Right renal pelvis (tissue), 4 donors: Measurements from ENCODE around the gene IFT81. TPM values are rescaled to one million over a fixed set of nuclear protein-coding genes. Genes with fewer than 3 reads are reported as not detected.
"Not testable (repeated sequence)": the region's sequence is repeated elsewhere in the genome, so short reads cannot be mapped to it uniquely, and the experiment has no call there.

Source experiments
- DNase-seq, 4 donors: peaks; one replicate each; pipeline ENCODE4 v3.0.0-alpha.2; 2013; ENCODE audit warnings: low read depth in 4 of 4, low spot score in 3 of 4, missing footprints in 1 of 4
- polyA plus RNA-seq, 4 donors: library from polyadenylated mRNA; unstranded; fragments of 120-200 nt; gene quantifications; one replicate each; pipeline ENCODE4 v1.2.1, GENCODE V29; 2013; ENCODE audit not compliant: insufficient read length in 4 of 4

The IFT81 gene
- polyA plus RNA-seq, 4 donors: 44.0 to 54.8 (median 52.7) TPM

GRCh38 chr12:110234755-110235154 is 110.6 kb downstream of the IFT81 start:
- no peak for DNase-seq

- DNase-seq: no peak
Measured at GRCh38 chr12:110235383-110235782, 111.2 kb downstream of the IFT81 start.

GRCh38 chr12:110243227-110243626 is 119.1 kb downstream of the IFT81 start:
- DNase-seq: no peak

GRCh38 chr12:110244372-110244771 is 120.2 kb downstream of the IFT81 start:
- DNase-seq: no peak

- DNase-seq: no peak
Measured at GRCh38 chr12:110244829-110245228, 120.7 kb downstream of the IFT81 start.

- DNase-seq: no peak
Measured at GRCh38 chr12:110245369-110245772, 121.2 kb downstream of the IFT81 start.

- DNase-seq: no peak
Measured at GRCh38 chr12:110246636-110247339, 122.6 kb downstream of the IFT81 start.

- DNase-seq: no peak
Measured at GRCh38 chr12:110247340-110248095, 123.4 kb downstream of the IFT81 start.

- no peak for DNase-seq
Measured at GRCh38 chr12:110248096-110248447, 123.9 kb downstream of the IFT81 start.

- DNase-seq: no peak
Measured at GRCh38 chr12:110249105-110249504, 124.9 kb downstream of the IFT81 start.

- no peak for DNase-seq
Measured at GRCh38 chr12:110249716-110250225, 125.6 kb downstream of the IFT81 start.

- DNase-seq: no peak
Measured at GRCh38 chr12:110251381-110251780, 127.2 kb downstream of the IFT81 start.

GRCh38 chr12:110252716-110253115 is 128.6 kb downstream of the IFT81 start:
- DNase-seq: no peak

GRCh38 chr12:110253176-110253575 is 129.0 kb downstream of the IFT81 start:
- DNase-seq: no peak

GRCh38 chr12:110254971-110255540 is 130.9 kb downstream of the IFT81 start:
- no peak for DNase-seq

- DNase-seq: not testable (repeated sequence)
Measured at GRCh38 chr12:110255890-110256456, 131.8 kb downstream of the IFT81 start.

GRCh38 chr12:110256780-110257431 is 132.7 kb downstream of the IFT81 start:
- no peak for DNase-seq

- no peak for DNase-seq
Measured at GRCh38 chr12:110258466-110258865, 134.3 kb downstream of the IFT81 start.

GRCh38 chr12:110262442-110263388 is 138.6 kb downstream of the IFT81 start:
- DNase-seq: no peak
